GM21423 (cell line): ENCODE results near the gene DCDC1.

ENCODE experiments used
- ATAC-seq: cut with Tn5 transposase; IDR thresholded peaks from one replicate; pipeline ENCODE4 v1.9.1; 2021; ENCODE audit warnings: mild to moderate bottlenecking, moderate library complexity; ENCODE audit not compliant: unreplicated experiment

Gene DCDC1

DNA sequence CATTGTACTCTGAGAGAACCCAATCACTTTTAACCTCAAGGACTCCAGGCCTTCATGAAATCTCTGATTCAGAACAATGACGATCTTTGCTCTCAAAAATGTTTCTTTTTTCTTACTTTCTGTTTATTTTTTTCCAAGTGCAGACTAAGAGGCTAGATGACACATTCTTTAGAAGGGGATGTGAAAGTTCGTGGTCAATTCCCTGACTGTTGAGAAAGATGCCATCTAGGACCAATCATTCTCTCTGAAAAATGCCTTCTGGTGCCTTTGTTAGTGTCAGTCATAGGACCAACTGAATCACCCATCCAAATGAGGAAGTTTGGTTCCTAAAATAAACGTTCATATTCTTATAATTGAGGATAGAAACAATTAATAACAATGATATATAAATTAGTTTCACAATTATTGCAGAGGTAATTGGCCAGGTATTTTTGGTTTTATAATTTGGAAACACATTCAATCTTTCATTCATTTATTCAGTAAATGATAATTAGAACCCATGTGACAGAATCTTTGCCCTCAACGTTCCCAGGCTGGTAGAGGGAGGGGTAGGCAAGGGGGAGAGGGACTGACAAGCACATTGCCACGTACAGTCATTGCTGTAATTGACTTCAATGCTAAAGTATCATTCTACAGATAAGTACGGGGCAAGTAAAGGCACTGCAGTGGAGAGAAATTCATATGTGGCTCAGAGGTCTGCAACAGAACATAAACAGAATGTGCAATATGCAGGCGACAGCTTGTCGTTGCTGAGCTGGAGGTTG, 450.0 kb downstream of the DCDC1 start:
- ATAC-seq, result peak; percentile 69

DNA sequence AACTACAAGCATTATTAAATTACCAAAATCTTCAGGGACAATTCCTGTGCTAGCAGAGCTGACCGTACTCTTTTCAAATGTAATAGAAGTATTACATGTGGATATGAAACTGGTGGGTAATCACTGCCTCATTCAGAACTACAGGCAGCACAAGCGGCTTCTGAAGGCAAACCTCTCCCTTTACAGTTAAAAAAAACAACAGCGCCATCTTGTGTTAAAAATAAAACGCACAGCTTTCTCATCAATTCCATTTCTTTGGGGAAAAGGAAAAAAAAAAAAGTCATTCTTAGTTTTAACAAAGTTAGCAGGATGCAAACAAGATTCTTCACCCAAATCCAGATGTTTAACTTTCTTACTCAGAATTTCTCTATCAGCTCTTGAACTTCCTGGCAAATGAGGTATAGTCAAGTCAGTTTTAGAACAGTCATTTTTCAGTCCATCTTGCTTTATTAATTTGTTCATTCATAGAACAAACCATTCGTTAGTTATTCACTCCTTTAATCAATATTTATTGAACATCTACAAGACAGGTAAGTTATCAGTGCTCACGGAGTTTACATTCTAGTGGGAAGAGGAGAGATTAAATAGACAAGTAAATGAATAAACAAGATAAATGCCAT, 451.6 kb downstream of the DCDC1 start:
- peak; percentile 61 for ATAC-seq

- no peak for ATAC-seq
Observed at GRCh38 chr11:30917266-30917665, 452.3 kb downstream of the DCDC1 start.

GRCh38 chr11:30916764-30917163, 452.8 kb downstream of the DCDC1 start:
- no peak for ATAC-seq

DNA sequence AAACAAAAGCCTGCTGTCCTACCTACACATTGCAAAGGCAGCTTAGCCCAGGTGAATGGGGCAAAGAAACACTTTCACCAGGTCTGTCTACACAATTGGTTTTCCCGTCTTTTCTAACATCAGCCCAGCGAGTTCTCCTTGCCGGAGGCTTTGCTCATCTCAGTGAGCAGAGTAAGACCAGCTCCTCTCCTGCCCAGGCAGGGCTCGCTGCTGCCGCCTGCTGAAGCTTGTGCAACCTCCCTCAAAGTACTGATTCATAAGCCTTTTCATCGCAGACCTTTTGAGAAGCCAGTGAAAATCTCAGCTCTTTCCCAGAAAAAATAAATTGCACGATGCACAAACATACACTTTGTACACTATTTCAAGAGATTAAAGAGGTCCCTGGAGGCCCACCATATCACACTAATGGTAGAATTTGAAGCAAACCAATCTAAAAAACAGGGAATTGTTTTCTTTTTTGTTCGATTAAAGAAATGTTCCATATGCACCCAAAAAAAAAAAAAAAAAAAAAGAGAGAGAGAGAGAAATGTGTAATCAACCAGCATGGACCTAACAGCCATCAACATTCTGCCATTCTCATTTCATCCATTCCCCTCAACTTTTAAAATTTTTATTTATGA, 455.3 kb downstream of the DCDC1 start:
- no peak for ATAC-seq

DNA sequence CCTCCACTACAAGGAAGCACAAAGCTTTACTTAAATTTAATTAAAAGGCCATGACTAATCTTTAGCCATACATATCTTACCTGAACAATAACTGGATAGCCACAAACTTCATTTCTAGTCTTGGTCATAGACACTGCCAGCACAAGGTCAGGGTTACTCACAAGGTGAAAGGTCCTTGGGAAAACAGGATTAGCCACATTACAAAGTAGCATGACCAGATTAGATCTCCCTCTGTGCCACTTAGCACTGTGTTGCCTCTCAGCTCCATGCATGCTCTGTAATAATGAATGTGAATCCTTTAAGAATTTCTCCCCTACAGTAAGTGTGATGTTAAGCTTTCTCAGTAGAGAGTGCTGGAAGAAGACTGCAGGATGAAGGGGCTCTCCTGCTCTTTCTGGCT, 458.3 kb downstream of the DCDC1 start:
- no peak for ATAC-seq

- ATAC-seq, result no peak
Observed at GRCh38 chr11:30908857-30909256, 460.7 kb downstream of the DCDC1 start.

DNA sequence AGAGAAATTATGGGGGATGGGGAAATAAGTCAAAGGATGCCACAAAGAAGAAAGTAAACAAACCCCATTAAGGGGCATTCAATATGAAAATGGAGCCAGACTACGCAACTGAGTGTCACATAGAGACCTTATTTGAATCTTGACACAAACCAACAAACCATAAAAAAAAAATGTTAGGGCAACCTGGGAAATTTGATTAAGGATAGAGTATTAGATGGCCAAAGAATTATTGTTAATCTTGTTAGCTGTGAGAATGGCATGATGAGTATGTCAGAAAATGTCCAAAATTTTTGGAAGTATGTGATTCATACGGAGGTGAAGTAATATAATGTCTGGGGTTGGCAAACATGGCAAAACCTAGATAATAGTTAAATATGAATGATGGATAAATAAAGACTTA, 461.3 kb downstream of the DCDC1 start:
- no peak for ATAC-seq

DNA sequence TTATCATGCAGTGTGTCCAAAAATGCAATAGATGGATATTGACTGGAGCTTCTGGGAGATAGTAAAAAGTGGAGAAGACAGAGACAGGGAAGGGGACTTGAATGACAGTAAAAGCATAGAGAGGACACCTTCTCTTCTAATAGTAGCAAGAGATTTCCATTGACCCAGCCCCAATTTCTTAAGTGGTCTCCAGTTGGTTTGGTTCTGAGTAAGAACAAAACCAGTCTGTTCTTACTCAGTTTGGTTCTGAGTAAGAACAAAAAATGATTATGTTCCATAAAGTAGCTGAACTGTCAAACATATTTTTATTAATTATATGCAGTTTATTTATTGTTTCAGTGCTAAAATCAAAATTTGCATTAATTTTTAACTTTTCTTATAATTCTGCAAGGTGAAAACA, 466.6 kb downstream of the DCDC1 start:
- ATAC-seq, result no peak

- ATAC-seq, result no peak
Observed at GRCh38 chr11:30895046-30895445, 474.5 kb downstream of the DCDC1 start.

GRCh38 chr11:30893318-30893717, 476.2 kb downstream of the DCDC1 start:
- ATAC-seq, result no peak

- ATAC-seq, result no peak
Observed at GRCh38 chr11:30889143-30889794, 480.3 kb downstream of the DCDC1 start.

DNA sequence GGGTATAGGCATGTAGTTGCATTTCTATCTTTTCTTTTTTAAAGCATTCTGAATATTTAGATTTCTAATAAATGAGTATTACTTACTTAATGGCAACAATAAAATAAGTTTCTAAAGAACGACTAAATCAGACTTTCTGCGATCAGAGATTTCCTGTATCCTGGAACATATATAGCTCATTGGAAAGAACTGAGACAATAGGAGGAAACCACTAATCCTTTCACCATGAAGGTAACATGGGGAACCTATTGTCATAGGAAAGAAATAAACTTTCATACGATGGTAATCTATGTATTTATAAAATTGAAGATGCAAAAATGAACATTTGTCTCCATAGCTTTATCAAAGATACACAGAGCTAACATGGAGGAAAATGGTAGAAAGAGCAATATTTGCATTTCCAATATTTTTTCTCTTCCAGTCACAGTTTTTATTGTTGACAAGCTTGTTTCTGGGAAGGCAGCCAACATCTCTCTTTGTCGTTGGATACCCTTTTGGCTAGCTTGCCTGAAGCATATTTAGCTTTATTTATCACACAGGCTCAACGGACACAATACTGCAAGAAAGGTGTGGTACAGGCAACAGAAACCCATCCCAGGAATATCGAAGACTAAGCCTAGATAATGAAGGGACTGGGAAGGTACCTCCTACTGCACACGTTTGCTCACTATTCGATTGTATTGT, 490.1 kb downstream of the DCDC1 start:
- ATAC-seq, result no peak

GRCh38 chr11:30878400-30878799, 491.1 kb downstream of the DCDC1 start:
- no peak for ATAC-seq

- ATAC-seq, result no peak
Observed at GRCh38 chr11:30876663-30877396, 492.7 kb downstream of the DCDC1 start.

DNA sequence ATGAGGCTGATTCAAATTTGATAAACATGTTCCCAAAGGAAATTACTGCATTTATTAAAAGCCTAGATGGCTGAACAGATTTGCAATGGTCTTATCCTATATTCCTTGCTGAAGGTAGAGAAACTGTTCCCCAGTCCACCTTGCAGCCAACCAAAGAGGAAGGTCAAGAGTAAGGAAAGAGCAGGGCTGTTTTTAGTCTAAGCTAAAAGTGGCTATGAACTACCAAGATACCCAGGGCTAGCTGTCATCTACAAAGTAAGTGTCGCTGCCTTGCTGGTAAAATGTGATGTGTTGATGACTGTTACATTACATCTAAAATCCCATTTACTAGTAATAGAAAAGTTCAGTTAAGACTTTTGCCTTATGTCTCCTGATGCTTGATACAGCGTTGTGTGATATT, 493.3 kb downstream of the DCDC1 start:
- ATAC-seq, result no peak

DNA sequence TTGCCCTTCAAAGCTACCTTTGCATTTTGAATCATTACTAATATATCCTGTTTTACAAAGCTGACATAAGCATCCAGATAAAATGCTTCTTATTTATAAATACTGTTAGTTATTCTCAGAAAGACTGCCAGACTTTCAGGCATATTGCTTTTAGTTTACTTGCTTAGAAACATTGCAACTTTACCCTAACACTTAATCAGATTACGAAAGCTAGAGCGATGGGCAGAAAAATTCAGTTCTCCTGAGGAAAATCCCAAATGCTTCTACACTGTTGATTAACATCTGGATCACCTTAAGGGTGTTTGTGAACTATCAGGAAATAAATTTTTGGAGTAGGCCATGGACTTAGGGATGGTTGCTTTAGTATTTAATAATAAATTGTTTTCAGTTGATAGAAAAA, 493.7 kb downstream of the DCDC1 start:
- no peak for ATAC-seq

DNA sequence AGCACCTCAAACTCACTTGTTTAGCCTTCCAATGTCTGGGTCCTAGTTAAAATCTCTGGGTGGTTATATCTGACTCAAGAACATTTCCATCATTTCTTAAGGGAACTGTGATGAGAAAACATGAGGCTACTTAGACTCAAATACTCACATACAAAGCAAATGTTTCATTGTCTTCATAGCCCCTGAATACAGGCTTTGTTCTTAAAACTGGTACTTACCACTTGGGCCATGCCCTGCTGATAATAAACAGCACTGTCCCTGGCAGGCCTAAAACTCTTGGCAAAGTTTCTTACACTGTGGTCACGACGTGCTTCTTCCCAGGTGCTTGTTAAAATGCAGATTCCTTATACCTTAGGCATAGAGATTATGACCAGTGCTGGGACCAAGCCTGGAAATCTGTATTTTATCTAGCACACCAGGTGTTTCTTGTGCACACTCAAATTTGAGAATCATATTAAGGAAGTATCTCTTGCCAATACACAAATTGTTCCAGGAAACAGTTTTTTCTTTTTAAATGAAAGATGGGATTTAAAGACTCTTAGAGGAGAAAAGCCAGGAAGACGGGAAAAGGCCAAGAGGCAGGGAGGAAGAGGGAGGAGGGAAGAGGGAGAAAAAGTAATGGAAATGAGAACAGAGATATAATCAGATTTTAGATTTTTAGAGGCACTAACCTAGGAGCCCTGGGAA, 495.5 kb downstream of the DCDC1 start:
- no peak for ATAC-seq

DNA sequence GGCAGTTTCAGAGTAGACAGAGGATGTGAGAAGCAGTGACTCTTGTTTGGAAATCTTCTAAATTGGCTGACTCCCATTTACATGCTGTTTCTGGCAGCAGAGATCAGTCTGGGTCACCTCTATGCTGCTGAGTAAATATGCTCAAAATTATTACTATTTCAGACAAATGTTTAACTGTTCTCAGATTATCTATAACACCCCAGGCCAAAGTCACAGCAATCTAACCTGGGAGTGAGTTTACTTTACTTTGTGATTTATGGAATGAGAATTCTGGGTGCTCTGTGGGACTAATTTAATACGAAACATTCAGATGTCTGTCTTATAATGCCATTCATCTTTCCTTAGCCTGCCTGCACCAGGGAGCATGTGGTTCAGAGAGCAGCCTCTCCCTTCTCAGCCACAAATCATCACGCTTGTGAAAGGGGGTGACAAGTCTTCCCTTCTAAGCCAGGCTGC, 500.9 kb downstream of the DCDC1 start:
- ATAC-seq, result no peak

GRCh38 chr11:30863209-30863608, 506.3 kb downstream of the DCDC1 start:
- no peak for ATAC-seq
